K562 (cell line): ENCODE data around the gene FAM177B. TPM values are rescaled to one million over a fixed set of nuclear protein-coding genes. Genes with fewer than 3 reads are reported as not detected.

Experiments
- CUX1 ChIP-seq: fragments of 200-800 bp; sonication (Bioruptor generic); IDR thresholded peaks from 2 replicates; pipeline ENCODE4 v1.6.1; 2016; ENCODE audit warnings: missing genetic modification characterization, missing compliant biosample characterization
- MCM2 ChIP-seq: fragments of 450-650 bp; IDR thresholded peaks from 2 replicates; pipeline ENCODE4 v1.6.1; 2017; ENCODE audit warnings: low read depth, mild to moderate bottlenecking
- MECOM ChIP-seq: fragments of 250-450 bp; sonication (Bioruptor Pico); IDR thresholded peaks from 2 replicates; pipeline ENCODE4 v1.8.0; 2022; ENCODE audit warnings: inconsistent platforms
- NFYB ChIP-seq: IDR thresholded peaks from 2 replicates; pipeline ENCODE4 v1.6.1; 2011; ENCODE audit warnings: mild to moderate bottlenecking, moderate library complexity; ENCODE audit not compliant: insufficient read length; ENCODE audit errors: extremely low read depth
- PHF8 ChIP-seq: fragments of 200-600 bp; sonication (generic); IDR thresholded peaks from 2 replicates; pipeline ENCODE4 v1.6.1; 2012; ENCODE audit warnings: mixed run types, mild to moderate bottlenecking, inconsistent platforms, low read length, moderate library complexity, borderline replicate concordance
- SIN3A ChIP-seq, 2 experiments: fragments of 150-350 bp in 1 of 2; IDR thresholded peaks; 2 replicates each; pipeline ENCODE4 v1.6.1; 2011 to 2016; ENCODE audit warnings: borderline replicate concordance in 2 of 2, low read depth in 2 of 2, low read length in 2 of 2, mild to moderate bottlenecking in 2 of 2, moderate library complexity in 2 of 2; ENCODE audit not compliant: control insufficient read depth in 1 of 2
- SREBF2 ChIP-seq: sonication (generic); formaldehyde crosslinking; IDR thresholded peaks from 2 replicates; pipeline ENCODE4 v1.4.0; 2020; ENCODE audit warnings: mild to moderate bottlenecking, missing genetic modification reagents
- TCF7L2 ChIP-seq: fragments of 150-350 bp; IDR thresholded peaks from 2 replicates; pipeline ENCODE4 v1.6.1; 2016; ENCODE audit warnings: low read depth, mild to moderate bottlenecking, low read length, moderate library complexity
- ZBTB17 ChIP-seq: fragments of 450-650 bp; formaldehyde crosslinking; IDR thresholded peaks from 2 replicates; pipeline ENCODE4 v1.4.0; 2020; ENCODE audit warnings: mild to moderate bottlenecking
- ZBTB5 ChIP-seq: fragments of 450-650 bp; IDR thresholded peaks from 2 replicates; pipeline ENCODE4 v1.6.1; 2017; ENCODE audit warnings: antibody characterized with exemption
- ZNF197 ChIP-seq: fragments of 200-800 bp; sonication (Bioruptor generic); IDR thresholded peaks from 2 replicates; pipeline ENCODE4 v1.6.1; 2016; ENCODE audit warnings: low read depth, missing genetic modification characterization, missing compliant biosample characterization
- ZNF592 ChIP-seq: fragments of 450-650 bp; IDR thresholded peaks from 2 replicates; pipeline ENCODE4 v1.6.1; 2017; ENCODE audit warnings: antibody characterized with exemption, mild to moderate bottlenecking
- polyA plus RNA-seq, 8 experiments: library from polyadenylated mRNA; depleted of rRNA in 4 of 8; stranded (reverse) in 5 of 8; unstranded in 3 of 8; fragments of >200 nt; fragmentation: Nextera tagmentation in 2 of 8; fragmentation: Illumina TruSeq in 1 of 8; extraction: Ambion mirVana in 2 of 8; extraction: Trizol in 1 of 8; gene quantifications; 2 replicates each; pipeline versions ENCODE4 v1.2.1 to v1.2.3, GENCODE V29; 2011 to 2014; ENCODE audit warnings: inconsistent platforms in 1 of 8, missing spikeins in 1 of 8
- total RNA-seq, 7 experiments: library from RNA; depleted of rRNA in 6 of 7; stranded (reverse); fragments of >200 nt in 6 of 7; fragmentation: Illumina TruSeq in 2 of 7; extraction: Trizol in 2 of 7; gene quantifications; 2 replicates each; pipeline versions ENCODE4 v1.2.1 to v1.2.3, GENCODE V29; 2011 to 2021; ENCODE audit warnings: low replicate concordance in 1 of 7

The FAM177B gene
- total and polyA plus RNA-seq, 9 of the 15 experiments (the other 6 are each of a cell fraction or from before 2014, with no cell fraction given) = not detected

GRCh38 chr1:222711319-222712252, 25.4 kb upstream of the FAM177B start (continued):
- 0 out of 2 replicates have a peak, but pooled peaks have one; percentile 53 for TF ChIP-seq MECOM (CRISPR knock-in tag)
- peak; percentile 34; the same call in 1 of the 2 replicates for TF ChIP-seq PHF8
- no peak for TF ChIP-seq SREBF2 (CRISPR knock-in tag)
- no peak for TF ChIP-seq TCF7L2
- TF ChIP-seq SIN3A (IDR thresholded peaks at IDR 0.05; ENCODE audit: borderline replicate concordance in 2 of 2, control insufficient read depth in 1 of 2, low read depth in 2 of 2, low read length in 2 of 2) = peak in 1 of 2 experiments; percentile 69; a peak in 1 of 4 replicates
- no peak for TF ChIP-seq NFYB
- no peak for TF ChIP-seq ZBTB5
- no peak for TF ChIP-seq CUX1
- TF ChIP-seq ZBTB17 (CRISPR knock-in tag) = peak; percentile 88
- TF ChIP-seq ZNF197 = no peak
- TF ChIP-seq ZNF592 = no peak
- no peak for TF ChIP-seq MCM2
